H9 (cell line): ENCODE results near the gene ARHGAP26. TPM values are rescaled to one million over a fixed set of nuclear protein-coding genes. Genes with fewer than 3 reads are reported as not detected.

ENCODE experiments used
- DNase-seq: peaks from one replicate; pipeline ENCODE4 v3.0.0-alpha.2; 2017
- H2AFZ ChIP-seq: one replicate; pipeline ENCODE4 v1.6.1; 2013; ENCODE audit warnings: mild to moderate bottlenecking, low read length, control low read depth, moderate library complexity
- H2AK5ac ChIP-seq: 2 replicates; pipeline ENCODE4 v1.6.1; 2013; ENCODE audit warnings: low read length, control low read depth, mixed read lengths; ENCODE audit not compliant: insufficient read length
- H2BK120ac ChIP-seq: one replicate; pipeline ENCODE4 v1.6.1; 2013; ENCODE audit warnings: low read depth, mild to moderate bottlenecking, low read length, control low read depth, inconsistent platforms; ENCODE audit not compliant: poor library complexity, severe bottlenecking
- H2BK12ac ChIP-seq: 2 replicates; pipeline ENCODE4 v1.6.1; 2013; ENCODE audit warnings: low read length, control low read depth, mixed read lengths, low read depth; ENCODE audit not compliant: insufficient read length
- H2BK15ac ChIP-seq: 2 replicates; pipeline ENCODE4 v1.6.1; 2013; ENCODE audit warnings: low read depth, low read length, control low read depth
- H2BK20ac ChIP-seq: one replicate; pipeline ENCODE4 v1.6.1; 2013; ENCODE audit warnings: low read depth, mild to moderate bottlenecking, low read length, control low read depth, inconsistent platforms; ENCODE audit not compliant: poor library complexity, severe bottlenecking
- H2BK5ac ChIP-seq: 2 replicates; pipeline ENCODE4 v1.6.1; 2013; ENCODE audit warnings: low read length, control low read depth, mixed read lengths; ENCODE audit not compliant: insufficient read length
- H3K14ac ChIP-seq: 2 replicates; pipeline ENCODE4 v1.6.1; 2013; ENCODE audit warnings: low read length, control low read depth; ENCODE audit not compliant: insufficient read depth
- H3K18ac ChIP-seq: 2 replicates; pipeline ENCODE4 v1.6.1; 2013; ENCODE audit warnings: low read depth, mild to moderate bottlenecking, mixed read lengths, low read length, control low read depth; ENCODE audit not compliant: insufficient read length
- H3K23ac ChIP-seq: 2 replicates; pipeline ENCODE4 v1.6.1; 2013; ENCODE audit warnings: low read length, control low read depth, mixed read lengths, low read depth; ENCODE audit not compliant: insufficient read length
- H3K23me2 ChIP-seq: 2 replicates; pipeline ENCODE4 v1.6.1; 2013; ENCODE audit warnings: low read depth, mild to moderate bottlenecking, mixed read lengths, low read length, control low read depth; ENCODE audit not compliant: insufficient read length, poor library complexity, severe bottlenecking
- H3K27ac ChIP-seq: 2 replicates; pipeline ENCODE4 v1.5.1; 2013; ENCODE audit warnings: low read length, control low read depth, mixed read lengths, low read depth; ENCODE audit not compliant: insufficient read length
- H3K27me3 ChIP-seq: 2 replicates; pipeline ENCODE4 v1.6.1; 2013; ENCODE audit warnings: low read length, control low read depth, inconsistent platforms; ENCODE audit not compliant: insufficient read depth
- H3K4ac ChIP-seq: 2 replicates; pipeline ENCODE4 v1.6.1; 2013; ENCODE audit warnings: low read depth, mild to moderate bottlenecking, control low read depth, inconsistent platforms, low read length, moderate library complexity
- H3K4me1 ChIP-seq: 2 replicates; pipeline ENCODE4 v1.6.1; 2013; ENCODE audit warnings: low read length, control low read depth, inconsistent platforms; ENCODE audit not compliant: insufficient read depth
- H3K4me2 ChIP-seq: 2 replicates; pipeline ENCODE4 v1.6.1; 2013; ENCODE audit warnings: low read length, control low read depth, mixed read lengths; ENCODE audit not compliant: insufficient read length, insufficient read depth
- H3K56ac ChIP-seq: 2 replicates; pipeline ENCODE4 v1.6.1; 2013; ENCODE audit warnings: low read depth, mild to moderate bottlenecking, mixed read lengths, low read length, control low read depth; ENCODE audit not compliant: insufficient read length
- H3K79me1 ChIP-seq: 2 replicates; pipeline ENCODE4 v1.6.1; 2013; ENCODE audit warnings: low read depth, mild to moderate bottlenecking, moderate library complexity, low read length, control low read depth, inconsistent platforms; ENCODE audit not compliant: insufficient read depth, poor library complexity, severe bottlenecking
- H3K79me2 ChIP-seq: 2 replicates; pipeline ENCODE4 v1.6.1; 2013; ENCODE audit warnings: low read length, control low read depth, inconsistent platforms; ENCODE audit not compliant: insufficient read depth
- H3K9ac ChIP-seq: 2 replicates; pipeline ENCODE4 v1.6.1; 2013; ENCODE audit warnings: low read length, control low read depth, mixed read lengths; ENCODE audit not compliant: insufficient read length; ENCODE audit errors: extremely low read depth
- H3K9me3 ChIP-seq: one replicate; pipeline ENCODE4 v1.6.1; 2013; ENCODE audit warnings: low read depth, low read length, inconsistent platforms; ENCODE audit not compliant: control insufficient read depth
- H3T11ph ChIP-seq: one replicate; pipeline ENCODE4 v1.6.1; 2013; ENCODE audit warnings: mild to moderate bottlenecking, low read length, control low read depth, inconsistent platforms
- H4K20me1 ChIP-seq: one replicate; pipeline ENCODE4 v1.6.1; 2013; ENCODE audit not compliant: control insufficient read depth, insufficient read length, insufficient read depth
- H4K5ac ChIP-seq: 2 replicates; pipeline ENCODE4 v1.6.1; 2013; ENCODE audit warnings: low read depth, mild to moderate bottlenecking, mixed read lengths, low read length, control low read depth; ENCODE audit not compliant: insufficient read length
- H4K8ac ChIP-seq: replicated peaks from 2 replicates; pipeline ENCODE4 v1.6.1; 2013; ENCODE audit warnings: low read length, control low read depth, mixed read lengths, low read depth; ENCODE audit not compliant: insufficient read length
- H4K91ac ChIP-seq: 2 replicates; pipeline ENCODE4 v1.6.1; 2013; ENCODE audit warnings: low read depth, mild to moderate bottlenecking, moderate library complexity, mixed read lengths, low read length, control low read depth; ENCODE audit not compliant: insufficient read length
- H3K27ac Mint-ChIP-seq, 3 experiments: 2 replicates in 2 of 3; 3 replicates in 1 of 3; pipeline ENCODE4 v1.8.0; 2020 to 2021; ENCODE audit warnings: mixed read lengths in 3 of 3, mild to moderate bottlenecking in 1 of 3, moderate library complexity in 1 of 3
- H3K27me3 Mint-ChIP-seq: 2 replicates; pipeline ENCODE4 v1.8.0; 2021; ENCODE audit warnings: low read depth, mild to moderate bottlenecking, moderate library complexity, mixed read lengths
- H3K36me3 Mint-ChIP-seq, 3 experiments: 2 replicates in 2 of 3; 3 replicates in 1 of 3; pipeline ENCODE4 v1.8.0; 2020 to 2021; ENCODE audit warnings: low read depth in 3 of 3, mixed read lengths in 3 of 3; ENCODE audit not compliant: insufficient read depth in 1 of 3
- H3K4me1 Mint-ChIP-seq, 2 experiments: 2 replicates each; pipeline ENCODE4 v1.8.0; 2020; ENCODE audit warnings: mixed read lengths in 2 of 2
- H3K4me3 Mint-ChIP-seq, 2 experiments: 2 replicates in 1 of 2; 3 replicates in 1 of 2; pipeline ENCODE4 v1.8.0; 2020 to 2021; ENCODE audit warnings: mild to moderate bottlenecking in 2 of 2, mixed read lengths in 2 of 2, moderate library complexity in 1 of 2
- H3K9me3 Mint-ChIP-seq, 2 experiments: 2 replicates in 1 of 2; 3 replicates in 1 of 2; pipeline ENCODE4 v1.8.0; 2020; ENCODE audit warnings: mild to moderate bottlenecking in 2 of 2, mixed read lengths in 2 of 2, moderate library complexity in 1 of 2
- CTCF ChIP-seq: fragments of 200-600 bp; sonication (generic); conservative IDR thresholded peaks from 3 replicates; pipeline ENCODE4 v1.8.0; 2021; ENCODE audit warnings: antibody characterized with exemption, mild to moderate bottlenecking
- WGBS: extraction: QIAGEN DNeasy Blood & Tissue Kit; methylation state at CpG from one replicate; pipeline ENCODE4 v1.1.7; 2013; ENCODE audit warnings: missing lambda C conversion rate, low lambda C conversion rate, mixed read lengths; ENCODE audit not compliant: insufficient read length; ENCODE audit errors: extremely low coverage; 5-methylcytosine and 5-hydroxymethylcytosine counted together
- total RNA-seq: library from RNA; stranded (reverse); gene quantifications from 2 replicates; pipeline ENCODE4 v1.2.1, GENCODE V29; 2021

ARHGAP26 gene
- total RNA-seq, 1 experiment from 2014 or later = 13.8 TPM

- H2AK5ac ChIP-seq = no peak overlapping the region
These were observed 73.1 kb downstream of the ARHGAP26 start for GRCh38 chr5:142842994-142843905.

More at GRCh38 chr5:142842994-142843905, 73.1 kb downstream of the ARHGAP26 start:
- no peaks in the 10 kb centered on the region for H4K20me1 ChIP-seq
- H3K23ac ChIP-seq = no peak overlapping the region
- no peak overlapping the region for H2BK12ac ChIP-seq
- no peaks in the 10 kb centered on the region for H3K23me2 ChIP-seq
- no peak overlapping the region for H3K9ac ChIP-seq
- H2BK5ac ChIP-seq = no peak overlapping the region
- no peak for DNase-seq
- peaks cover 31 to 40% of the 10 kb centered on the region in 2 experiments for H3K4me1 Mint-ChIP-seq
- no peaks in the 10 kb centered on the region for H3K79me2 ChIP-seq
- no peak overlapping the region for H3K14ac ChIP-seq
- H2BK120ac ChIP-seq = no peak overlapping the region
- H3K36me3 Mint-ChIP-seq = no peaks in the 10 kb centered on the region
- no peak overlapping the region for H3K4me3 Mint-ChIP-seq
- no peaks in the 10 kb centered on the region for H3K9me3 ChIP-seq
- H3K56ac ChIP-seq = no peak overlapping the region
- H2AFZ ChIP-seq = no peak overlapping the region
- no peak overlapping the region for H2BK15ac ChIP-seq
- no peak overlapping the region for H3K27ac ChIP-seq
- H4K91ac ChIP-seq = no peak overlapping the region
- H3K79me1 ChIP-seq = no peaks in the 10 kb centered on the region
- no peak overlapping the region for H3K27ac Mint-ChIP-seq
- TF ChIP-seq CTCF = no peak
- H4K8ac ChIP-seq = no peak overlapping the region
- no peak overlapping the region for H4K5ac ChIP-seq
- no peaks in the 10 kb centered on the region for H3K27me3 ChIP-seq
- H3K4me2 ChIP-seq = no peak overlapping the region
- no peak overlapping the region for H3T11ph ChIP-seq
- H3K18ac ChIP-seq = no peak overlapping the region
- H2BK20ac ChIP-seq = no peak overlapping the region
- no CpG with 5 or more reads among the region's 6 CpGs for WGBS
- H3K4me1 ChIP-seq = peaks cover 6% of the 10 kb centered on the region; the same call in 1 of the 2 replicates
- H3K4ac ChIP-seq = no peak overlapping the region
- H3K9me3 Mint-ChIP-seq = no peaks in the 10 kb centered on the region
- H3K27me3 Mint-ChIP-seq = no peaks in the 10 kb centered on the region
